ENCODE results near the gene DGKH.

The DGKH gene

DNA sequence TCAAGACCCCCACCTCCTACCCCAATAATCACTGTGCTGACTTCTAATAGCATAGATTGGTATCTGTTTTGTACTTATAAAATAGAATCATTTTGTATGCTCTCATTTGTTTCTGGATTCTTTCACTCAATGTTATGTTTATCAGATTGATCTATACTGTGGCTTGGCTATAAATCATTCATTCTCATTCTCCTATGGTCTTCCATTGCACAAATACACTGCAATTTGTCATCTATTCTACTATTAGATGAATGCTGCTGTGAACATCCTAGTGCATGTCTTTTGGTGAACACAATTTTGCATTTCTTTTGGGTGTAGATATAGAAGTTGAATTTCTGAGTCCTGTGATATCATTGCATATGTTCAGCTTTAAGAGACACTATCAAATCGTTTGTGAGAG lies 128.7 kb downstream of the DGKH start:
- H3K4me3 ChIP-seq (ENCODE audit: low read length), result no peak overlapping the region
- no peaks in the 10 kb centered on the region for H3F3A ChIP-seq (ENCODE audit: insufficient read depth, low read length)
- no peaks in the 10 kb centered on the region for H3K36me3 ChIP-seq (replicated peaks; ENCODE audit: insufficient read depth, low read length)
- no peak overlapping the region for H3K4me2 ChIP-seq (ENCODE audit: low read depth, low read length)
- no peaks in the 10 kb centered on the region for H3K4me1 ChIP-seq (ENCODE audit: low read length)
- no peak overlapping the region for H3K9ac ChIP-seq (ENCODE audit: low read length)
- no peaks in the 10 kb centered on the region for H3K9me3 ChIP-seq (replicated peaks; ENCODE audit: insufficient read depth, low read length)
- TF ChIP-seq EZH2phosphoT487 (IDR thresholded peaks at IDR 0.05; ENCODE audit: low read length), result no peak
- TF ChIP-seq, protein P1, sequence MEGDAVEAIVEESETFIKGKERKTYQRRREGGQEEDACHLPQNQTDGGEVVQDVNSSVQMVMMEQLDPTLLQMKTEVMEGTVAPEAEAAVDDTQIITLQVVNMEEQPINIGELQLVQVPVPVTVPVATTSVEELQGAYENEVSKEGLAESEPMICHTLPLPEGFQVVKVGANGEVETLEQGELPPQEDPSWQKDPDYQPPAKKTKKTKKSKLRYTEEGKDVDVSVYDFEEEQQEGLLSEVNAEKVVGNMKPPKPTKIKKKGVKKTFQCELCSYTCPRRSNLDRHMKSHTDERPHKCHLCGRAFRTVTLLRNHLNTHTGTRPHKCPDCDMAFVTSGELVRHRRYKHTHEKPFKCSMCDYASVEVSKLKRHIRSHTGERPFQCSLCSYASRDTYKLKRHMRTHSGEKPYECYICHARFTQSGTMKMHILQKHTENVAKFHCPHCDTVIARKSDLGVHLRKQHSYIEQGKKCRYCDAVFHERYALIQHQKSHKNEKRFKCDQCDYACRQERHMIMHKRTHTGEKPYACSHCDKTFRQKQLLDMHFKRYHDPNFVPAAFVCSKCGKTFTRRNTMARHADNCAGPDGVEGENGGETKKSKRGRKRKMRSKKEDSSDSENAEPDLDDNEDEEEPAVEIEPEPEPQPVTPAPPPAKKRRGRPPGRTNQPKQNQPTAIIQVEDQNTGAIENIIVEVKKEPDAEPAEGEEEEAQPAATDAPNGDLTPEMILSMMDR (IDR thresholded peaks at IDR 0.05; ENCODE audit: low read length), result no peak
- TF ChIP-seq EZH2 (optimal IDR thresholded peaks at IDR 0.05; ENCODE audit: low read depth, low read length), result no peak
- no peaks in the 10 kb centered on the region for H3K27me3 ChIP-seq (replicated peaks; ENCODE audit: insufficient read depth, low read length)
- no peaks in the 10 kb centered on the region for H3K79me2 ChIP-seq (ENCODE audit: low read length)
- no peak for DNase-seq
- no peak overlapping the region for H3K27ac ChIP-seq (ENCODE audit: low read length)
- no peak overlapping the region for H2AFZ ChIP-seq (ENCODE audit: low read length)
- no peaks in the 10 kb centered on the region for H3K9me2 ChIP-seq (replicated peaks; ENCODE audit: insufficient read depth, low read length)
- H4K20me1 ChIP-seq (ENCODE audit: insufficient read depth, low read length), result no peaks in the 10 kb centered on the region

DNA sequence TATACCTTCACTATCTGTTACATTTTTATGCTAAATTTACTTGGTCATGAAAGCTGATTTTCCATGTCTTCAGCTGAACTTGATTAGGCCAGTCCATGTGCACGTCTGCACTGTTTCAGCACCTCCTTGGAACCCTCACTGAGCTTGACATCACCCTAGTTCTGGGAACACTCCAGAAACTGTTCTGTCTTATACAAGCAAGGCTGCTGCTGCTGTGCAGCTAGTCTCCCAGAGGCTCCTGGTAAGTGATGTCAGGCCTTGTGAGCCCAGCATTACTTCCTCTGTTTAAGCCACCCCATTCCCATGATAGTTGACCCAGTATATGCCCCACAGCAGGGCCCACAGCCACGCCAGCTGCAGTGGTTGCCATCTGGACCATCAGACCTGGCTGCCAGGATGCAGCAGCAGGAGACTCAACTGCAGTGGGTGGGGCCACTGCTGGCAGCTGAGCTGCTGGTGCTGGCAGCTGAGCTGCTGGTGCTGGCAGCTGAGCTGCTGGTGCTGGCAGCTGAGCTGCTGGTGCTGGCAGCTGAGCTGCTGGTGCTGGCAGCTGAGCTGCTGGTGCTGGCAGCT lies 133.0 kb downstream of the DGKH start:
- Histone ChIP-seq H3K27ac (ENCODE audit: low read length) (no peak overlapping the region), H3K9me3 (replicated peaks; ENCODE audit: insufficient read depth, low read length) (no peaks in the 10 kb centered on the region), H3K4me2 (ENCODE audit: low read depth, low read length) (no peak overlapping the region), H3K4me3 (ENCODE audit: low read length) (no peak overlapping the region), H3K9me2 (replicated peaks; ENCODE audit: insufficient read depth, low read length) (no peaks in the 10 kb centered on the region), H3K9ac (ENCODE audit: low read length) (no peak overlapping the region), H3K36me3 (replicated peaks; ENCODE audit: insufficient read depth, low read length) (no peaks in the 10 kb centered on the region), H3K4me1 (ENCODE audit: low read length) (no peaks in the 10 kb centered on the region), H4K20me1 (ENCODE audit: insufficient read depth, low read length) (no peaks in the 10 kb centered on the region), H3F3A (ENCODE audit: insufficient read depth, low read length) (no peaks in the 10 kb centered on the region), H2AFZ (ENCODE audit: low read length) (no peak overlapping the region), H3K79me2 (ENCODE audit: low read length) (no peaks in the 10 kb centered on the region), H3K27me3 (replicated peaks; ENCODE audit: insufficient read depth, low read length) (no peaks in the 10 kb centered on the region)
- no peak for DNase-seq
- TF ChIP-seq, protein P1 (IDR thresholded peaks at IDR 0.05; ENCODE audit: low read length), result no peak
- no peak for TF ChIP-seq EZH2 (optimal IDR thresholded peaks at IDR 0.05; ENCODE audit: low read depth, low read length)
- TF ChIP-seq EZH2phosphoT487 (IDR thresholded peaks at IDR 0.05; ENCODE audit: low read length), result no peak

DNA sequence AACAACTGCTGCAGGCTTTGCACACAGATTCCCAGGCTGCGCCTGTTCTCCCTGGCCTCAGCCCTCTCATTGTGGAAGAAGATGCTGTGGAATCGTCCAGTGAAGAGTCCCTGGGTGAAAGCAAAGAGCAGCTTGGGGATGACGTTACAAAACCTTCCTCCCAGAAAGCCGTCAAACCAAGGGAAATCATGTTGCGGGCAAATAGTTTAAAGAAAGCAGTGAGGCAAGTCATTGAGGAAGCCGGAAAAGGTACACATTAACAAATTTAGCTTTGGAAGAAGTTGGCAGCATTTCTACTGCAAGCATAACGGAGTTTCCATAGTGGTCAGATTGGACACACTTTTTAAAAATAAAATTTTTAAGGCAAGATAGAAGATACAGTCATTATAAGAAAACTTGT lies 140.6 kb downstream of the DGKH start:
- Histone ChIP-seq H3K4me3 (ENCODE audit: low read length) (no peak overlapping the region), H3K36me3 (replicated peaks; ENCODE audit: insufficient read depth, low read length) (no peaks in the 10 kb centered on the region), H2AFZ (ENCODE audit: low read length) (no peak overlapping the region), H3K79me2 (ENCODE audit: low read length) (no peaks in the 10 kb centered on the region), H3K4me2 (ENCODE audit: low read depth, low read length) (no peak overlapping the region), H3F3A (ENCODE audit: insufficient read depth, low read length) (no peaks in the 10 kb centered on the region), H3K9me2 (replicated peaks; ENCODE audit: insufficient read depth, low read length) (no peaks in the 10 kb centered on the region), H3K9ac (ENCODE audit: low read length) (no peak overlapping the region), H3K9me3 (replicated peaks; ENCODE audit: insufficient read depth, low read length) (no peaks in the 10 kb centered on the region), H4K20me1 (ENCODE audit: insufficient read depth, low read length) (no peaks in the 10 kb centered on the region), H3K27ac (ENCODE audit: low read length) (no peak overlapping the region), H3K27me3 (replicated peaks; ENCODE audit: insufficient read depth, low read length) (no peaks in the 10 kb centered on the region), H3K4me1 (ENCODE audit: low read length) (no peaks in the 10 kb centered on the region)
- TF ChIP-seq EZH2phosphoT487 (IDR thresholded peaks at IDR 0.05; ENCODE audit: low read length) (no peak), EZH2 (optimal IDR thresholded peaks at IDR 0.05; ENCODE audit: low read depth, low read length) (no peak)
- TF ChIP-seq, protein P1 (IDR thresholded peaks at IDR 0.05; ENCODE audit: low read length), result no peak
- no peak for DNase-seq
